ENCODE data around the gene SPINT2. TPM values are rescaled to one million over a fixed set of nuclear protein-coding genes. Genes with fewer than 3 reads are reported as not detected.
A peak's percentile ranks its signal among the peaks of the same experiment; 100 is the strongest.

Gene SPINT2
- total RNA-seq, 1 donor from 2014 or later = 6.8 TPM

DNA sequence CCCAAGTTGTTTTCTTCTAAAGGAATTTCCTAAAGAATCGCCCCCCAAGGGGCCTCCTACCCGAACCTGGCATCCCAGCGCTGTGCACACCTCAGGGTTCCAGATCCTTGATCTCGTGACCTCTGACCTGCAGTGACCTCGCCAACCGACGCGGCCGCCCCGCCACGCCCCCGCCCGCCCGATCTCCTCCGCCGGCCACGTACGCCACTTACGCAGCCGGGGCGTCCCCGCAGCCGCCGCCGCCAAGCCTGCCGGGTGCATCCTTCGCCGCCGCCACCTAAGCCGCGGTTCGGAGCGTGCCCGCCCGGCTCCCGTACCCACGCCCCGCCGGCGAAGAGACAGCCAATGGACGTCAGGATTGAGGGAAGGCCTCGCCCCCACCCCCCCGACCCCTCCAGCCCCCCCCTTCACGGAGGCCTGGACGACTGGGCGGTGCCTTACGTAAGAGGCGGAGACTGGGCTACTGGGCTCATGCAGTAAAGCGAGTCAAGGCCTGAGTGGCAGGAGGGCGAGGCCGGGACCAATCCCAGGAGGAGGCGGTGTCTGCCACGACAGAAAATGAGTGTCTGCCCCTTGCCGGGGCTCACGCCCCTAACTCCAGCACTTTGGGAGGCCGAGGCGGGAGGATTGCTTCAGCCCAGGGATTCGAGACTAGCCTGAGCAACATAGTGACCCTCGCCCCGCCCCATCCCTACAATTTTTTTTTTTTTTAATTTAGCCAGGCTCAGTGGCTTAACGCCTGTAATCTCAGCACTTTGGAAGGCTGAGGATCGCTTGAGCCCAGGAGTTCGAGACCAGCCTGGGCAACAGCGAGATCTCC lies 51.5 kb downstream of the SPINT2 start, which contains the start of gene YIF1B:
Gene YIF1B, minus strand, starts transcription at position 291 of the 820 bp plus-strand sequence. Its CDS starts 30 bp downstream, at position 261.
- Histone ChIP-seq H3K36me3 (no peaks in the 10 kb centered on the region), H3K4me1 (peaks cover 56% of the 10 kb centered on the region), H3K27me3 (ENCODE audit: low read depth) (no peaks in the 10 kb centered on the region), H3K9me3 (replicated peaks) (no peaks in the 10 kb centered on the region), H3K27ac (replicated peaks) (peak within 1 kb of the TSS; percentile 93), H3K4me3 (peak within 1 kb of the TSS; percentile 70)
- TF ChIP-seq CTCF (IDR thresholded peaks at IDR 0.05; ENCODE audit: borderline replicate concordance) = no peak
- intact Hi-C loops (cut with micrococcal nuclease) = no loop called here
- DNase-seq = peak; percentile 96

DNA sequence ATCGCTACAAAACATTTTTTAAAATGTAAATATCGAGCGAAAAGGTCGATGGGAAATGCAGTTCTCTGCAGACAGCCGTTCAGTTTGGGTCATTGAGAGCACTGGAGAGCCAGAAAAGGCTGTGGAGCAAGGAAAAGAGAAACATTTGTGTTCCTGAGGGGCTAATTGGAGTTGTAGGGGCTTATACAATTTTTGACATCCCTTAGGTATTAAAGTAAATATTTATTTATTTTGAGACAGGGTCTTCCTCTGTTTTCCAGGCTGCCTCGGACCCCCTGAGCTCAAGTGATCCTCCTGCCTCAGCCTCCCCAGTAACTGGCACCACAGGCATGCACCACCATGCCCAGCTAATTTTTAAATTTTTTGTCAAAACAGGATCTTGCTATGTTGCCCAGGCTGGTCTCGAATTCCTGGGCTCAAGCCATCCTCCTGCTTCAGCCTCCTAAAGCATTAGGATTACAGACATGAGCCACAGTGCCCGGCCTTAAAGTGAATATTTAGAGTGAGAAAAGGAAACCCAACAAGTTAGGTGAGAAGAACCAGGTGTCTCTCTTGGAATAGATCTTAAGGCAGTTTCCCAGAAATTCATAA lies 52.2 kb downstream of the SPINT2 start:
- no peak for DNase-seq

GRCh38 chr19:38317104-38317612 lies 52.8 kb downstream of the SPINT2 start:
- H3K27ac ChIP-seq (replicated peaks) = peak overlapping the region; percentile 93
- H3K4me1 ChIP-seq = peaks cover 69% of the 10 kb centered on the region

More for the DNA sequence above, 52.2 kb downstream of the SPINT2 start:
- Histone ChIP-seq H3K27me3 (ENCODE audit: low read depth) (no peaks in the 10 kb centered on the region), H3K36me3 (no peaks in the 10 kb centered on the region), H3K4me3 (peak overlapping the region; percentile 70), H3K9me3 (replicated peaks) (no peaks in the 10 kb centered on the region), H3K4me1 (peaks cover 63% of the 10 kb centered on the region), H3K27ac (replicated peaks) (peak overlapping the region; percentile 93)
- TF ChIP-seq CTCF (IDR thresholded peaks at IDR 0.05; ENCODE audit: borderline replicate concordance) = no peak
- intact Hi-C loops (cut with micrococcal nuclease) = no loop called here

GRCh38 chr19:38318660-38319059 lies 54.3 kb downstream of the SPINT2 start:
- H3K4me1 ChIP-seq = peaks cover 75% of the 10 kb centered on the region
- no peaks in the 10 kb centered on the region for H3K9me3 ChIP-seq (replicated peaks)
- peak; percentile 55 for DNase-seq
- H3K27me3 ChIP-seq (ENCODE audit: low read depth) = no peaks in the 10 kb centered on the region
- H3K27ac ChIP-seq (replicated peaks) = peak overlapping the region; percentile 87
- no peaks in the 10 kb centered on the region for H3K36me3 ChIP-seq
- H3K4me3 ChIP-seq = peak overlapping the region; percentile 83
- intact Hi-C loops (cut with micrococcal nuclease) = no loop called here
- no peak for TF ChIP-seq CTCF (IDR thresholded peaks at IDR 0.05; ENCODE audit: borderline replicate concordance)

More at GRCh38 chr19:38317104-38317612, 52.8 kb downstream of the SPINT2 start:
- intact Hi-C loops (cut with micrococcal nuclease) = no loop called here
- H3K36me3 ChIP-seq = no peaks in the 10 kb centered on the region
- H3K9me3 ChIP-seq (replicated peaks) = no peaks in the 10 kb centered on the region
- DNase-seq = no peak
- peak overlapping the region; percentile 70 for H3K4me3 ChIP-seq
- no peak for TF ChIP-seq CTCF (IDR thresholded peaks at IDR 0.05; ENCODE audit: borderline replicate concordance)
- H3K27me3 ChIP-seq (ENCODE audit: low read depth) = no peaks in the 10 kb centered on the region

GRCh38 chr19:38319421-38320258 lies 55.3 kb downstream of the SPINT2 start, which contains the start of gene KCNK6:
TSS of gene KCNK6 (plus strand) at chr19:38319845. CDS start at chr19:38319951, 106 bp downstream.
- H3K27ac ChIP-seq (replicated peaks) = peak within 1 kb of the TSS; percentile 87
- intact Hi-C loops (cut with micrococcal nuclease) = no loop called here
- peaks cover 74% of the 10 kb centered on the region for H3K4me1 ChIP-seq

More at GRCh38 chr19:38319421-38320258, 55.3 kb downstream of the SPINT2 start, which contains the start of gene KCNK6:
- H3K4me3 ChIP-seq = peak within 1 kb of the TSS; percentile 83
- no peaks in the 10 kb centered on the region for H3K27me3 ChIP-seq (ENCODE audit: low read depth)
- H3K36me3 ChIP-seq = peaks cover 4% of the 10 kb centered on the region
- DNase-seq = peak; percentile 46
- no peaks in the 10 kb centered on the region for H3K9me3 ChIP-seq (replicated peaks)
- TF ChIP-seq CTCF (IDR thresholded peaks at IDR 0.05; ENCODE audit: borderline replicate concordance) = no peak

Data from left ventricle myocardium inferior (tissue), 1 donor.